H1 (cell line): ENCODE measurements around the gene PKN1.

ENCODE experiments used
- CTCF ChIP-seq, 3 experiments: IDR thresholded peaks; 1 replicate in 2 of 3; 2 replicates in 1 of 3; pipeline versions ENCODE4 v1.5.1 to v1.6.1; 2011; ENCODE audit warnings: low read length in 3 of 3, mild to moderate bottlenecking in 3 of 3, inconsistent platforms in 2 of 3, low read depth in 1 of 3, moderate library complexity in 1 of 3; ENCODE audit not compliant: insufficient read depth in 1 of 3; ENCODE audit errors: control extremely low read depth in 1 of 3
- POLR2A ChIP-seq, 2 experiments: IDR thresholded peaks; 1 replicate in 1 of 2; 2 replicates in 1 of 2; pipeline ENCODE4 v1.6.1; 2011; ENCODE audit warnings: low read depth in 2 of 2, low read length in 2 of 2, mild to moderate bottlenecking in 2 of 2; ENCODE audit errors: control extremely low read depth in 1 of 2
- RFX5 ChIP-seq: IDR thresholded peaks from 2 replicates; pipeline ENCODE4 v1.6.1; 2011; ENCODE audit warnings: low read depth, low read length, improper control_type of control experiment, borderline replicate concordance
- TF ChIP-seq, protein P1 (sequence below): IDR thresholded peaks from 2 replicates; pipeline ENCODE4 v1.6.1; 2011; ENCODE audit warnings: low read length, improper control_type of control experiment

DNA sequence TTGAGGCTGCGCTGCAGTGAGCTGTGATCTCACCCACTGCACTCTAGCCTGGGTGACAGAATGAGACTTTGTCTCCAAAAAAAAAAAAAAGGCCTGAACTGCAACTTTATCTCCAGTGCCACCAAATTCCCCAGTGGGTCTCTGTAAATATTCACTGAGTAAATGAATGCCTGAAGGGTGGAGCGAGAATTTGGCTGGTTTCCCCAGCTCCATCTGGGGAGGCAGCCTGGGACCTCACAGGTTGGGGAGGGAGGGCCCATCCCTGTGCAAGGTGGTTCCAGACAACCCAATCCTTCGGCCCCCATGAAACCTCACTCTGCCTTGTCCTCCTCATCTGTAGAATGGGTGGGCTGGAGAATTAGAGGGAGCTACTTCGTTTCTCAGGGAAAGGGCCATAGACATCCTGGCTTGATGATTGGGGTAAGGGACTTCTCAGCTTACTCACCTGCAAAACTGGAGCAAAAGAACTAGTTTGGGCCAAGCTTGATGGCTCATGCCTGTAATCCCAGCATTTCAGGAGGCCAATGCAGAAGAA, 4.2 kb upstream of the PKN1 start:
- TF ChIP-seq RFX5 (no peak), POLR2A (IDR thresholded peaks at IDR 0.05; ENCODE audit: control extremely low read depth in 1 of 2, low read depth in 2 of 2, low read length in 2 of 2) (no peak), CTCF (IDR thresholded peaks at IDR 0.05; ENCODE audit: control extremely low read depth in 1 of 3, insufficient read depth in 1 of 3, low read depth in 1 of 3, low read length in 3 of 3) (no peak)
- TF ChIP-seq, protein P1, sequence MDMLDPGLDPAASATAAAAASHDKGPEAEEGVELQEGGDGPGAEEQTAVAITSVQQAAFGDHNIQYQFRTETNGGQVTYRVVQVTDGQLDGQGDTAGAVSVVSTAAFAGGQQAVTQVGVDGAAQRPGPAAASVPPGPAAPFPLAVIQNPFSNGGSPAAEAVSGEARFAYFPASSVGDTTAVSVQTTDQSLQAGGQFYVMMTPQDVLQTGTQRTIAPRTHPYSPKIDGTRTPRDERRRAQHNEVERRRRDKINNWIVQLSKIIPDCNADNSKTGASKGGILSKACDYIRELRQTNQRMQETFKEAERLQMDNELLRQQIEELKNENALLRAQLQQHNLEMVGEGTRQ: no peak
